ENCODE measurements around the gene CELF4.

CELF4 gene

GRCh38 chr18:37304012-37304680, 261.5 kb downstream of the CELF4 start:
- DNase-seq: no peak

GRCh38 chr18:37303009-37303408, 262.6 kb downstream of the CELF4 start:
- DNase-seq: no peak

- no peak for DNase-seq
These were observed 263.1 kb downstream of the CELF4 start for GRCh38 chr18:37302519-37302918.

- peak; percentile 90 for DNase-seq
These were observed 265.9 kb downstream of the CELF4 start for GRCh38 chr18:37299471-37300304.

GRCh38 chr18:37298816-37299215, 266.8 kb downstream of the CELF4 start:
- no peak for DNase-seq

GRCh38 chr18:37297106-37297505, 268.5 kb downstream of the CELF4 start:
- DNase-seq: no peak

- DNase-seq: peak; percentile 20
These were observed 270.6 kb downstream of the CELF4 start for GRCh38 chr18:37294951-37295350.

GRCh38 chr18:37293359-37293758, 272.2 kb downstream of the CELF4 start:
- no peak for DNase-seq

- no peak for DNase-seq
These were observed 276.2 kb downstream of the CELF4 start for GRCh38 chr18:37289423-37289822.

- DNase-seq: no peak
These were observed 278.0 kb downstream of the CELF4 start for GRCh38 chr18:37287601-37288000.

GRCh38 chr18:37286801-37287200, 278.8 kb downstream of the CELF4 start:
- no peak for DNase-seq

- DNase-seq: no peak
These were observed 279.8 kb downstream of the CELF4 start for GRCh38 chr18:37285825-37286224.

GRCh38 chr18:37284260-37284659, 281.3 kb downstream of the CELF4 start:
- no peak for DNase-seq

GRCh38 chr18:37282386-37283037, 283.1 kb downstream of the CELF4 start:
- no peak for DNase-seq

GRCh38 chr18:37280701-37281393, 284.8 kb downstream of the CELF4 start:
- no peak for DNase-seq

GRCh38 chr18:37277804-37278203, 287.8 kb downstream of the CELF4 start:
- DNase-seq: no peak

- DNase-seq: no peak
These were observed 289.3 kb downstream of the CELF4 start for GRCh38 chr18:37276111-37276890.

- no peak for DNase-seq
These were observed 290.3 kb downstream of the CELF4 start for GRCh38 chr18:37275237-37275741.

- no peak for DNase-seq
These were observed 291.0 kb downstream of the CELF4 start for GRCh38 chr18:37274309-37275236.

GRCh38 chr18:37272841-37273240, 292.8 kb downstream of the CELF4 start:
- DNase-seq: no peak

GRCh38 chr18:37272226-37272625, 293.4 kb downstream of the CELF4 start:
- DNase-seq: no peak
